GM18508 (cell line): ENCODE measurements around the gene C10orf143.

Experiments used
- ATAC-seq: cut with Tn5 transposase; IDR thresholded peaks from one replicate; pipeline ENCODE4 v1.9.1; 2021; ENCODE audit warnings: moderate number of reproducible peaks; ENCODE audit not compliant: insufficient read depth, unreplicated experiment

C10orf143 gene

GRCh38 chr10:130018730-130019185 is 91.9 kb downstream of the C10orf143 start:
- no peak for ATAC-seq

DNA sequence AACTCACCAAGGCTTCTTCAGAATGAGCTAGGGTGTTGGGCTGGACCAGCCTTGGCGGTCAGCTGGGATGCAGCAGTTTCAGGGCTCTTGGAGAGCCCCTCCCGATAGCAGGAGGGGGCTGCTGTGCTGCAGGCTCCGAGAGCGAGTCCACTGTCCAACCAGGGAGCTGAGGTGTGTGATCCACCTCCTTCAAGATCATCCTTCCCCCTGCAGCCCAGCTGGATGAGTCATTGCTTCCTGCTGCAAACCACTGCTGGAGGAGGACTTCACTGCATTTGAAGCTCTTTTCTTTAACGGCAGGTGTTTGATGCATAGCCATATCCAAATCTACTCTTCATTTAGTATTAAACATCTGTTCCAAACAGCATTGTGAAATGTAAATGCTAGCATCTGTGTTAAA is 92.4 kb downstream of the C10orf143 start:
- no peak for ATAC-seq

DNA sequence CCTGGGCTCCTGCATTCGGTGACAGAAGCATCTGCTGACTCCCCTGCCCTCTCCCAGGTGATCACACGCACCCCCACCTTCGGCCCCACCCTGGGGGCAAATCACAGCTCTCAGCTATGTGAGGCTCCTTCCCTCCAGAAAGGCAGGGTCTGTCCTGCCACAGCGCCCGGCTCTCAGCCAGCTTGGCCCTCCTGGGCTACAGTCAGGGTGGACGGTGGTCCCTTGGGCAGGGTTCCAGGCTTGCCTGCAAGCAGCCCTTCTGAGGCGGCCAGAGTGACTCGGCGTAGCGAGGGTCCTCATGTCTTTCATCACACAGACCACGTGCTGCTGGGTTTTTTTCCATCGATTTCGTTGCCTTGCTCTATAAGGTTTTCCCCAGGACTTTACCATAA is 93.0 kb downstream of the C10orf143 start:
- ATAC-seq: no peak

- no peak for ATAC-seq
These were observed 93.5 kb downstream of the C10orf143 start for GRCh38 chr10:130016993-130017630.

GRCh38 chr10:130016095-130016494 is 94.5 kb downstream of the C10orf143 start:
- no peak for ATAC-seq

GRCh38 chr10:130015075-130015695 is 95.4 kb downstream of the C10orf143 start:
- no peak for ATAC-seq

- no peak for ATAC-seq
These were observed 96.2 kb downstream of the C10orf143 start for GRCh38 chr10:130014263-130015074.
